Peyer's patch (tissue), 4 donors: ENCODE measurements around the gene EFHC1.

Source experiments
- POLR2A ChIP-seq, 2 donors: fragments of 450-650 bp; IDR thresholded peaks; one replicate each; pipeline ENCODE4 v1.5.1; 2017; ENCODE audit warnings: antibody characterized with exemption in 2 of 2, mild to moderate bottlenecking in 2 of 2, moderate library complexity in 2 of 2
- TF ChIP-seq, protein P1 (sequence below), 6 experiments: fragments of 450-650 bp in 4 of 6; fragments of 200-600 bp in 2 of 6; sonication (generic) in 1 of 6; IDR thresholded peaks; one replicate each; pipeline ENCODE4 v1.5.1; 2017 to 2019; ENCODE audit warnings: antibody characterized with exemption in 6 of 6, mild to moderate bottlenecking in 3 of 6, moderate library complexity in 1 of 6

DNA sequence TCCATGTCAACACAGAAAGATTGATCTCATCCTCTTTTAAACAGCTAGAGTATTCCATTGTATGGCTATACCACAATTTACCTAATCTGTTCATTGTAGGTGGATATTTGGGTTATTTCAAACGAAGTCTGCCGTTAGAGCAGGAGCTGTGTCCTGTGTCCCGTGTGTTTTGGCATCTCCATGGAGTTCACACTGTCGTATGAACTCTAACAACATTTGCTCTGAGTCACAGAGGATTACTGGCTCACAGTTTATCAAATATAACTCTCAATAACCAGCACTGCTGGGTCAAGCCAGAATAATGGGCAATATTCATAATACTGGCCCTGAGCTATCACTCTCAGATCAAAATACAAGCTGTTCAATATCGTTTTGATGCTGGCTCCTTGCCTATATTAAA, 140.3 kb downstream of the EFHC1 start:
- no peak for TF ChIP-seq POLR2A (IDR thresholded peaks at IDR 0.05)
- TF ChIP-seq, protein P1, sequence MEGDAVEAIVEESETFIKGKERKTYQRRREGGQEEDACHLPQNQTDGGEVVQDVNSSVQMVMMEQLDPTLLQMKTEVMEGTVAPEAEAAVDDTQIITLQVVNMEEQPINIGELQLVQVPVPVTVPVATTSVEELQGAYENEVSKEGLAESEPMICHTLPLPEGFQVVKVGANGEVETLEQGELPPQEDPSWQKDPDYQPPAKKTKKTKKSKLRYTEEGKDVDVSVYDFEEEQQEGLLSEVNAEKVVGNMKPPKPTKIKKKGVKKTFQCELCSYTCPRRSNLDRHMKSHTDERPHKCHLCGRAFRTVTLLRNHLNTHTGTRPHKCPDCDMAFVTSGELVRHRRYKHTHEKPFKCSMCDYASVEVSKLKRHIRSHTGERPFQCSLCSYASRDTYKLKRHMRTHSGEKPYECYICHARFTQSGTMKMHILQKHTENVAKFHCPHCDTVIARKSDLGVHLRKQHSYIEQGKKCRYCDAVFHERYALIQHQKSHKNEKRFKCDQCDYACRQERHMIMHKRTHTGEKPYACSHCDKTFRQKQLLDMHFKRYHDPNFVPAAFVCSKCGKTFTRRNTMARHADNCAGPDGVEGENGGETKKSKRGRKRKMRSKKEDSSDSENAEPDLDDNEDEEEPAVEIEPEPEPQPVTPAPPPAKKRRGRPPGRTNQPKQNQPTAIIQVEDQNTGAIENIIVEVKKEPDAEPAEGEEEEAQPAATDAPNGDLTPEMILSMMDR (IDR thresholded peaks at IDR 0.05): no peak
